Measurements from ENCODE around the gene ANKS1B. TPM values are rescaled to one million over a fixed set of nuclear protein-coding genes. Genes with fewer than 3 reads are reported as not detected.

ANKS1B gene
- total RNA-seq, 1 experiment from 2014 or later = 9.7 TPM

GRCh38 chr12:99157946-99158345 is 826.8 kb downstream of the ANKS1B start:
- no peaks in the 10 kb centered on the region for H3K27me3 ChIP-seq (ENCODE audit: control insufficient read depth, insufficient read depth, low read length)
- H3K4me3 ChIP-seq (ENCODE audit: low read depth in 2 of 2, low read length in 2 of 2) = no peak overlapping the region
- CTCF ChIA-PET = no interaction called here
- no TSS peak for BruUV-seq (replicated peaks)
- H3K4me1 ChIP-seq (ENCODE audit: control insufficient read depth, insufficient read depth, low read length) = no peaks in the 10 kb centered on the region
- no peaks in the 10 kb centered on the region for H3K9me3 ChIP-seq (ENCODE audit: control insufficient read depth, insufficient read depth, low read depth, low read length)
- TF ChIP-seq POLR2AphosphoS5 (IDR thresholded peaks at IDR 0.05; ENCODE audit: low read depth, low read length) (no peak), REST (IDR thresholded peaks at IDR 0.05; ENCODE audit: insufficient read depth in 1 of 2, low read depth in 2 of 2, low read length in 1 of 2) (no peak), TCF7L2 (IDR thresholded peaks at IDR 0.05; ENCODE audit: low read depth, low read length) (no peak), CTCF (IDR thresholded peaks at IDR 0.05) (no peak), SIN3A (IDR thresholded peaks at IDR 0.05; ENCODE audit: borderline replicate concordance, insufficient read depth, low read depth, low read length) (no peak)
- intact Hi-C loops (cut with micrococcal nuclease; ENCODE audit: unreplicated experiment) = no loop called here
- no peaks in the 10 kb centered on the region for H3K36me3 ChIP-seq (ENCODE audit: control insufficient read depth, insufficient read depth, low read length)
- ATAC-seq (no peak), DNase-seq (ENCODE audit: low read depth, low spot score) (no peak)
- H3K27ac ChIP-seq (ENCODE audit: low read length) = no peak overlapping the region
- in situ Hi-C loops (cut with HindIII; ENCODE audit: low pct_unique_long_range_greater_than_20kb, low sequenced_read_pairs) = no loop called here
- POLR2A ChIA-PET = no interaction called here

- no peak for TF ChIP-seq CTCF (IDR thresholded peaks at IDR 0.05)
- TF ChIP-seq REST (IDR thresholded peaks at IDR 0.05; ENCODE audit: insufficient read depth in 1 of 2, low read depth in 2 of 2, low read length in 1 of 2) = no peak
- no peak for TF ChIP-seq POLR2AphosphoS5 (IDR thresholded peaks at IDR 0.05; ENCODE audit: low read depth, low read length)
- no peak for TF ChIP-seq TCF7L2 (IDR thresholded peaks at IDR 0.05; ENCODE audit: low read depth, low read length)
- no peak for TF ChIP-seq SIN3A (IDR thresholded peaks at IDR 0.05; ENCODE audit: borderline replicate concordance, insufficient read depth, low read depth, low read length)
- H3K27ac ChIP-seq (ENCODE audit: low read length) = no peak overlapping the region
- ChIA-PET POLR2A (no interaction called here), CTCF (no interaction called here)
- H3K4me3 ChIP-seq (ENCODE audit: low read depth in 2 of 2, low read length in 2 of 2) = no peak overlapping the region
- no peaks in the 10 kb centered on the region for H3K27me3 ChIP-seq (ENCODE audit: control insufficient read depth, insufficient read depth, low read length)
- ATAC-seq (no peak), DNase-seq (ENCODE audit: low read depth, low spot score) (no peak)
- H3K4me1 ChIP-seq (ENCODE audit: control insufficient read depth, insufficient read depth, low read length) = no peaks in the 10 kb centered on the region
- in situ Hi-C loops (cut with HindIII; ENCODE audit: low pct_unique_long_range_greater_than_20kb, low sequenced_read_pairs) (no loop called here), intact Hi-C loops (cut with micrococcal nuclease; ENCODE audit: unreplicated experiment) (no loop called here)
- no peaks in the 10 kb centered on the region for H3K9me3 ChIP-seq (ENCODE audit: control insufficient read depth, insufficient read depth, low read depth, low read length)
- no TSS peak for BruUV-seq (replicated peaks)
- no peaks in the 10 kb centered on the region for H3K36me3 ChIP-seq (ENCODE audit: control insufficient read depth, insufficient read depth, low read length)
Measured at GRCh38 chr12:99154983-99155336, 829.8 kb downstream of the ANKS1B start.
